GM12872 (cell line): Measurements from ENCODE around the gene RASSF4.

Source experiments
- CTCF ChIP-seq: IDR thresholded peaks from 3 replicates; pipeline ENCODE4 v1.5.1; 2011; ENCODE audit warnings: low read depth, mild to moderate bottlenecking, low read length, moderate library complexity; ENCODE audit not compliant: insufficient read depth

Gene RASSF4

GRCh38 chr10:44924261-44925040 is 35.2 kb upstream of the RASSF4 start:
- TF ChIP-seq CTCF = no peak

DNA sequence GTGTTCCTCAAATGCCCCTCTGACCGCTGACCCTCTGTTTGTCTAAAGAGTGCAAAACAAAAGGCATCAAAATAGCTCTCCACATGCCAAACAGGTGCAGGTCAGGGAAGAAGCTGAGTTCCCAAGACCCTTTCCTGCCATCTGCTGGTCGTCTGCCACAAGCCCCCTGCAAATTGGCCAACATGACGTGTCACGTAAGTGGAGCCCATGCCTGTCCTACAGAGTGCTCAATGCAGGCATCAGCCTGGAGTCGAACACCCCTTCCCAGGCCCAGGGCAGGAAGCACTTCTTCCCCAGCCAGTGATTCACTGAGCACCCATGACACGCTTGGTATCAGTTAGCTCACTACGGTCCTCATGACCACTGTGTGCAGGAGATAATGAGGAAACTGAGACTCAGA is 34.4 kb upstream of the RASSF4 start:
- TF ChIP-seq CTCF = no peak; the same call in 1 of the 3 replicates

DNA sequence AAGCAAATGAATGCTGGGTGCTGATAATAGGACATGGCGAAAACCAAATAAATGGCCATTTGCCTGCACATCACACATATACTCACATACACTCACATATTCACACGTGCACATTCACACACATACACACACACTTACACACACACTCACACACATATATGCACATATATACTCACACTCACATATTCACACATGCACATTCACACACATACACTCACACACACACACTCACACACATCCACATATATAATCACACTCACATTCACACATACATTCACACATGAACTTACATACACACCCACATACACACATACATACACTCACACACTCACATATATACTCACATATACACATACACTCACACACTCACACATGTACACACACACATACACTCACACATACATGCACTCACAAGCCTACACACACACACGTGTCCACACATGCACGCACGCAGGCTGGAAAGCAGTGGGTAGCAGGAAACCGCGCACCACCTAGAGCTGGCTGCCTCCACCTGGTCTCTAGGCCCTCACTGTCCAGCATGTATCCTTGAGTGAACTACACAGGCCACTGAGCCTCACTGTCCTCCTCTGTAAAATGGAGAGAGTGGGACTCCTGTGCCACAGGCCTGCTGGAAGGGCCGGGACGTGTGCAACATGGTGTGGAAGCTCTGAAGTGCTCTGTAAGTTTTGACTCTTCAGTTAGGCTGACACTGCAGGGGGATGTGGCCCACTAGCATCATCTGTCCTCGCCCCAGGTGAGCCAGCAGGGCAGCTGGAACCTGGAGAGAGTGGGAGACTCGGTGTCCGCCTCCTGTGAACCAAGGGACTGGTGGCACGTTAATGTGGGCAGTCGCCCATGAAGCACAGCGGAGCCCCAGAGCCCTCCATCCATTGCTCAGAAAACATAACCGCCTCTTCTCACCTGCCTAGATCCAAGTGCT is 33.5 kb upstream of the RASSF4 start:
- TF ChIP-seq CTCF = no peak

DNA sequence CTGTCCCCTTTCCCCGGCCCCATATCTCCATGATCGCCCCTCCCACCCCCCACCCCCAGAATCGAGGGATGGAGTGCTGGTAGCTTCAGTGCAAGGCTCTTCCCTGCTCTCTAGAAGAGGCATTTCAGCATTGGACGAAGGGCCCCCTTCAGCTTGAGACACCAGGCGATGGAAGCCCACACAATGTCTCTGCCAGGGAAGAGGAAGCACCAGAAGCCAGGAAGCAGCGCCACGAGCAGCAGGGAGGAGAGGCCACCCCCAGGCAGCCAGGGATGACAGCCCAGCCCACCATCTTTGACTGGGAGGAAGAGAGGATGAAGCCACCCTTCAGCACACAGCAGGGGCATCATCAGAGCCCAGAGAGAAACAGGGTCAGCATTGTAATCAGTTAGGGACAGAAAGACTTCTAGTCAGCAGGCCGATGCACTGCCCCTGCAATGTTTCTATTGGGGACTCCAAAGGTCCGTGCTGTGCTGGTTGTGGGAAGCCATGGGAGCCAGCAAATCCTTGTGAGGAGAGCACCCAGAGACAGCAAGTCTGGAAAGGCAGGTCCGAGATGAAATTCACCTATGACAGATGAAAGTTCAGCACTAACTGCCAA is 32.8 kb upstream of the RASSF4 start:
- TF ChIP-seq CTCF = no peak

DNA sequence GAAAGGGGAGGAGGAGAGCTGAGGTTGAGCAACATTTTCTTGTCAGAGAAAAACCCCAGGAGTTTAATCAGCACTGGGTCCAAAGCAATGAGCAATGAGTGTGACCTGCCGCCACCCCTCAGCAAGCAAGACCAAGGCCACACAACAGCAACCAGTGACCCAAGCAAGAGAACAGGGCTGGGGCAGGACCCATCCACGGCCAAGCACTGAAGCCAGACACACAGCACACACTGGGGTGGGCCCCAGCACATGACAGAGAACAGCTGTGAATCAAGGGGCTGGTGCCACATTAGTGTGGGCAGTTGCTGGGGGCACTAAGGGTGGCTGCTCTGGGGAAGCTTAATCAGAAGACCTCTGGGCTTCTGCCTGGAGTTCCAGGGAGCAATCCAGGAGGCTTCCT is 32.2 kb upstream of the RASSF4 start:
- no peak for TF ChIP-seq CTCF

DNA sequence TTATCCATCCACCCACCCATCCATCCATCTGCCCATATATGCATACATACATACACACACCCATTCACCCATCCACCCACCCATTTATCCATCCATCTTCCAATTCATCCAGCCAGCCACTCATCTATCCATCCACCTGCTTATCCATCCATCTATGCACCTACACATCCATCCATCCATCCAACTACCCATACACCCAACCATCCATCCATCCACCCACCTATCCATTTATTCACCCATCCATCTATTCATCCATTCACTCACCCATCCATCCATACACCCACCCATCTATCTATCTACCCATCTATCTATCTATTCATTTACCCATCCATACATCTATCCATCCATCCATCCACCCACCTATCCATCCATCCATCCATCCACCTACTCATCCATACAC is 31.1 kb upstream of the RASSF4 start:
- TF ChIP-seq CTCF = no peak
